Thyroid gland (tissue), 4 donors: ENCODE measurements around the gene HK1.

Experiments used
- CTCF ChIP-seq, 6 experiments: fragments of 200-600 bp in 3 of 6; fragments of 450-650 bp in 3 of 6; sonication (generic) in 3 of 6; IDR thresholded peaks; one replicate each; pipeline ENCODE4 v1.5.1; 2016 to 2019; ENCODE audit warnings: antibody characterized with exemption in 6 of 6, mild to moderate bottlenecking in 2 of 6, inconsistent platforms in 1 of 6, moderate library complexity in 1 of 6
- POLR2A ChIP-seq, 2 donors: fragments of 450-650 bp; IDR thresholded peaks; one replicate each; pipeline ENCODE4 v1.6.1; 2017; ENCODE audit warnings: antibody characterized with exemption in 2 of 2, mild to moderate bottlenecking in 2 of 2, moderate library complexity in 1 of 2

DNA sequence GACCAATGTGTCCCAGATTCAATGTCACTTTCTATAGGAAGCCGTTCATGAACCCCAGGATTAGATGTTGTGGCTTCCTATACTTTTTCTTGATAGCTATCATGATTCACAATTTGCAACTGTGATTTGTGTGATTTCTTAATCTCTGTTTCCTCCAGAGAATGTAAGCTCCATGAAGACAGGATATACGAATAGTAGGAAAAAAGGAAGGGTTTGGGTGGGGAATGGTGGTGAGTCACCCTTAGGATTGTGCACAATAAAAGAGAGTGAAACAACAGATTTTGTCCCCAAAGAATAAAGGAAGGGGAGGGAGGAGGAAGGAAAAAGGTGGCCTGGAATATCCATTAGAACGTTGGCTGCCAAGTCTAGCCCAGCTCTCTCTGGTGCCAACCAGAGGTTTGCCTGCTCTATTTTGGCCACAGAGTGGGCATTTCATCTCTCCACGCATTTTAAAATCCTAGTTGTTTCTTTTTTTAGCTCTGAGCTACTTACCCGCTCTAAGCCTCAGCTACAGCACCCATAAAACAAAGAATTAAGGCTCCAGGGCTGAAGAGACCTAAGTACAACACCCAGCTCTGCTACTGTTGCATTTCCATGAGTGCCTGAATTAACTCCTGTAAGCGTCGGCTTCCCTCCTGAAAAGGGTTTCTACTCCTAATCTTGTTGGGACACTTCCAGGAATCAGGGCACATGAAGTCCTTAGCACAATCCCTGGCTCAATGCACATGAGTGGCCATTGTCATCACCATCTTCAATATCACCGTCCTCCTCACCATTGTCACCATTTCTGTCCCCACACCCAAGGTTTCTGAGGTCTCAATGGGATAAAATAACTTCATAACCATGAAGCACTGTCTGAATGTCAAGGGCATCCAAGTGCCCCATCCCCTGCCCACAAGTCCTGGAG is 3.5 kb downstream of the HK1 start:
- no peak for TF ChIP-seq CTCF (IDR thresholded peaks at IDR 0.05)
- TF ChIP-seq POLR2A (IDR thresholded peaks at IDR 0.05) = no peak
